Transverse colon (tissue), 4 donors: ENCODE results near the gene AGMO. TPM values are rescaled to one million over a fixed set of nuclear protein-coding genes. Genes with fewer than 3 reads are reported as not detected.

Experiments
- DNase-seq: peaks from one replicate; pipeline ENCODE4 v3.0.0-alpha.2; 2019
- H3K27ac ChIP-seq, 4 donors: fragments of 200-600 bp; sonication (generic); 2 replicates each; pipeline ENCODE4 v1.5.1; 2016 to 2018; ENCODE audit warnings: inconsistent platforms in 4 of 4
- H3K27me3 ChIP-seq: fragments of 200-600 bp; sonication (generic); 2 replicates; pipeline ENCODE4 v1.5.1; 2017; ENCODE audit warnings: inconsistent platforms
- H3K36me3 ChIP-seq, 4 donors: fragments of 200-600 bp; sonication (generic); 2 replicates each; pipeline ENCODE4 v1.5.1; 2017 to 2019; ENCODE audit warnings: inconsistent platforms in 4 of 4
- H3K4me1 ChIP-seq, 4 donors: fragments of 200-600 bp; sonication (generic); 2 replicates each; pipeline ENCODE4 v1.5.1; 2017 to 2020; ENCODE audit warnings: inconsistent platforms in 4 of 4
- H3K4me3 ChIP-seq, 4 donors: fragments of 200-600 bp; sonication (generic); 1 replicate in 1 of 4; 2 replicates in 3 of 4; pipeline versions ENCODE4 v1.5.1 to v1.6.1; 2017 to 2019; ENCODE audit warnings: inconsistent platforms in 4 of 4
- H3K9me3 ChIP-seq, 2 donors: fragments of 200-600 bp; sonication (generic); 2 replicates each; pipeline ENCODE4 v1.5.1; 2017 to 2019; ENCODE audit warnings: inconsistent platforms in 2 of 2
- EP300 ChIP-seq: sonication (generic); formaldehyde crosslinking; IDR thresholded peaks from one replicate; pipeline ENCODE4 v1.6.1; 2017; ENCODE audit warnings: antibody characterized with exemption, low read depth
- POLR2A ChIP-seq: fragments of 450-650 bp; IDR thresholded peaks from one replicate; pipeline ENCODE4 v1.6.1; 2016; ENCODE audit warnings: antibody characterized with exemption, mild to moderate bottlenecking, moderate library complexity
- POLR2AphosphoS5 ChIP-seq, 3 donors: sonication (generic); formaldehyde crosslinking; IDR thresholded peaks; one replicate each; pipeline ENCODE4 v1.6.1; 2016; ENCODE audit warnings: antibody characterized with exemption in 3 of 3
- WGBS, 2 donors: methylation state at CpG; one replicate each; pipeline ENCODE4 v1.1.5; 2018; ENCODE audit warnings: low coverage in 1 of 2; 5-methylcytosine and 5-hydroxymethylcytosine counted together
- in situ Hi-C, 4 donors: fragments of 200-750 bp; cut with MboI; loops; one replicate each; pipeline versions ENCODE4 v1.15.0 to v1.15.1; 2017; ENCODE audit warnings: low sequenced_read_pairs in 3 of 4, low pct_ligation_motif_present in 1 of 4, low pct_unique_long_range_greater_than_20kb in 1 of 4
- intact Hi-C: fragments of 100-400 bp; cut with DNase I; formaldehyde crosslinking; loops from one replicate; pipeline ENCODE4 v1.15.1; 2023; ENCODE audit warnings: low total_unique reads
- total RNA-seq, 4 donors: library from RNA; depleted of rRNA; stranded (reverse); fragments of >200 nt; gene quantifications; one replicate each; pipeline ENCODE4 v1.1.0, GENCODE V29; 2016
- TF ChIP-seq, protein P1 (sequence below), 5 experiments: fragments of 200-600 bp in 3 of 5; fragments of 450-650 bp in 2 of 5; sonication (generic) in 3 of 5; IDR thresholded peaks; 1 replicate in 2 of 5; 2 replicates in 3 of 5; pipeline ENCODE4 v1.5.1; 2016 to 2017; ENCODE audit warnings: antibody characterized with exemption in 5 of 5, inconsistent platforms in 3 of 5, mild to moderate bottlenecking in 2 of 5, moderate library complexity in 1 of 5

Gene AGMO
- total RNA-seq, 4 donors from 2014 or later, result 1.5 to 5.7 (median 2.7) TPM; not detected in 1

DNA sequence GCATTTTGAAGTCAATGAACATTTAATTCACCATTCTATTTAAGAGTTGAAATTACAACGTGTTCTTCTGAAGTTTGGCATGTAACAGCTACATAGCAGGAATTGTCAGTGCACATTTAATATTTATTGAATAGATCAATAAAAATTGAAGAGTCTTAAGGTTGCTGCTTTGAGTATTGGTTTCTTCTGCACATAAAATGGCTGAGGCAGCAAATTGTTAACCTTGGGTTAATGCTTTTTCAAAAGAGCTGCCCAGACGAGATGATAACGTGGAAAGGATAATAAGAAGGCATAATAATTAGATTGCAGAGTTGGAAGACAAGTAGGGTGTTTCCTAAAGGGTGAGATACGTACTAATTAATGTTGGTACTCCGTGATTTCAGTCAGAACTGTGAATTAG is 203.7 kb downstream of the AGMO start:
- no peaks in the 10 kb centered on the region for H3K9me3 ChIP-seq
- TF ChIP-seq POLR2A (no peak), EP300 (no peak), POLR2AphosphoS5 (IDR thresholded peaks at IDR 0.05) (no peak)
- TF ChIP-seq, protein P1, sequence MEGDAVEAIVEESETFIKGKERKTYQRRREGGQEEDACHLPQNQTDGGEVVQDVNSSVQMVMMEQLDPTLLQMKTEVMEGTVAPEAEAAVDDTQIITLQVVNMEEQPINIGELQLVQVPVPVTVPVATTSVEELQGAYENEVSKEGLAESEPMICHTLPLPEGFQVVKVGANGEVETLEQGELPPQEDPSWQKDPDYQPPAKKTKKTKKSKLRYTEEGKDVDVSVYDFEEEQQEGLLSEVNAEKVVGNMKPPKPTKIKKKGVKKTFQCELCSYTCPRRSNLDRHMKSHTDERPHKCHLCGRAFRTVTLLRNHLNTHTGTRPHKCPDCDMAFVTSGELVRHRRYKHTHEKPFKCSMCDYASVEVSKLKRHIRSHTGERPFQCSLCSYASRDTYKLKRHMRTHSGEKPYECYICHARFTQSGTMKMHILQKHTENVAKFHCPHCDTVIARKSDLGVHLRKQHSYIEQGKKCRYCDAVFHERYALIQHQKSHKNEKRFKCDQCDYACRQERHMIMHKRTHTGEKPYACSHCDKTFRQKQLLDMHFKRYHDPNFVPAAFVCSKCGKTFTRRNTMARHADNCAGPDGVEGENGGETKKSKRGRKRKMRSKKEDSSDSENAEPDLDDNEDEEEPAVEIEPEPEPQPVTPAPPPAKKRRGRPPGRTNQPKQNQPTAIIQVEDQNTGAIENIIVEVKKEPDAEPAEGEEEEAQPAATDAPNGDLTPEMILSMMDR (IDR thresholded peaks at IDR 0.05), result no peak
- no peak overlapping the region for H3K4me3 ChIP-seq
- H3K4me1 ChIP-seq, result no peaks in the 10 kb centered on the region
- no peaks in the 10 kb centered on the region for H3K27me3 ChIP-seq
- H3K36me3 ChIP-seq, result no peaks in the 10 kb centered on the region
- 71 to 82% methylated on average over 3 to 5 of the region's 5 CpGs for WGBS, 2 donors
- no peak for DNase-seq
- in situ Hi-C loops, result no loop called here
- intact Hi-C loops, result loop anchor here (5.0 kb wide), 1 partner anchor 284 kb away; no protein-coding TSS in a partner anchor
- no peak overlapping the region for H3K27ac ChIP-seq

DNA sequence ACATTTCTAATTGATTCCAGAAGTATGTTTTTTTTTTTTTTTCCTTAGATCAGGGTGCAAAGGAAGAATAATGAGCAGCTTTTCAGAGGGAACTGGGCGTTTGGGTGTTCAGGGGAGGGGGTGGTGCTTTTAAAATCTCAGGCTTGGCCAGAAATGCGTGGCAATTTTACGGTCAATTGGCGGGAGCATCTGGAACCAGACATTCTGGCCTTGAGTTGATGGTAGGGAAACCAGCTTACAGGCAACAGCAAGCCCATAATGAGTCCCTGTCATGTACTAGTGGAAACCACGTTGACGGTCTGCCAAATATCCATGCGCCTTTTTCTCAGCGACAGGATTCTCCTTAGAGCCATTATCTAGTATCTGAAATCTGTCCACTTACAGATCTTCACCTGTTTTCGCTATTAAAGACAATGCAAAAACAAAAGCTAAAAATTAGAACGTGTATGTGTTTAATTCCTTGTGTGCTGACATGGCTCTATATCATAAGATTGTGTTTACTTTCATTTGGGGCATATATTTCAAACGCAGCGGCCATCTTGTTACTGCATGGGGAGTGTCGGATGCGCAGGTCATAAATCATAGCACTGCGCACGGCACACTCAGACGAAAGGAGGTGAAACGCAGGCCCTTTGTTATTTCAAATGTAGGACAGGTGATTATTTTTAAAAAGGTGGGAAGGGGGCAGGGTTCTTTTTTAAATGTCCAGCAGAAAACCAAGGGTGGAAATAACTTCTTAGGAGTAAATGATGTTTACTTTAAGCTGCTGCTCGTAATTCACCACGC is 209.2 kb downstream of the AGMO start:
- DNase-seq, result no peak
- in situ Hi-C loops, result no loop called here
- H3K36me3 ChIP-seq, result no peaks in the 10 kb centered on the region
- TF ChIP-seq POLR2AphosphoS5 (IDR thresholded peaks at IDR 0.05), result no peak
- TF ChIP-seq POLR2A, result no peak
- TF ChIP-seq, protein P1 (IDR thresholded peaks at IDR 0.05), result no peak
- TF ChIP-seq EP300, result no peak
- WGBS, 2 donors, result 84 to 88% methylated on average over 18 to 20 of the region's 20 CpGs
- intact Hi-C loops, result no loop called here
- H3K9me3 ChIP-seq, result no peaks in the 10 kb centered on the region
- no peak overlapping the region for H3K27ac ChIP-seq
- H3K4me1 ChIP-seq, result no peaks in the 10 kb centered on the region
- H3K4me3 ChIP-seq, result no peak overlapping the region
- no peaks in the 10 kb centered on the region for H3K27me3 ChIP-seq

DNA sequence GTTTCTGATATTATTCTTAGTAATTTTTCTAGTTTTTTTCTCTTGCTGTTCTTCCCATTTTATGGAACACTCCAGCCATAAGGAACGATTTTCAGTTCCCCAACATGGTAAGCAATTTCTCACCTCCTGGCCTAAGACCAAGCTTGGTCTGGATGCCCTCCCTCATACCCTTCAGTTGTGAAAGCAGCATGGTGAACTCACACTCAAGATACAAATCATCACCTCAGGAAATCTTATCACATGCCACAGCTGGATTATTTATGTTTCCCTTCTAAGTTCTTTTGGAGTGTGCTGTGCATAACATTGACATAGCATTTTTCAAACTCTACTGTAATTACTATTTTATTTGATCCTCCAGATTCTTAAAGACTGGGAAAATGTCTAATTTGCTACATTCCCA is 216.6 kb downstream of the AGMO start:
- Histone ChIP-seq H3K4me1 (no peaks in the 10 kb centered on the region), H3K27me3 (no peaks in the 10 kb centered on the region), H3K27ac (no peak overlapping the region), H3K4me3 (no peak overlapping the region), H3K9me3 (no peaks in the 10 kb centered on the region), H3K36me3 (no peaks in the 10 kb centered on the region)
- TF ChIP-seq EP300 (no peak), POLR2AphosphoS5 (IDR thresholded peaks at IDR 0.05) (no peak), POLR2A (no peak)
- TF ChIP-seq, protein P1 (IDR thresholded peaks at IDR 0.05), result no peak
- DNase-seq, result no peak
- in situ Hi-C loops, result no loop called here
- intact Hi-C loops, result no loop called here
- 33 to 50% methylated on average over 1 of the region's 1 CpG for WGBS, 2 donors

GRCh38 chr7:15341817-15342216 is 220.0 kb downstream of the AGMO start:
- Histone ChIP-seq H3K4me3 (no peak overlapping the region), H3K4me1 (no peaks in the 10 kb centered on the region), H3K27ac (no peak overlapping the region), H3K9me3 (peaks cover 0 to 6% of the 10 kb centered on the region in 2 donors), H3K36me3 (no peaks in the 10 kb centered on the region), H3K27me3 (no peaks in the 10 kb centered on the region)
- intact Hi-C loops, result no loop called here
- WGBS, 2 donors, result 59 to 83% methylated on average over 1 to 4 of the region's 4 CpGs
- TF ChIP-seq, protein P1 (IDR thresholded peaks at IDR 0.05), result no peak
- no peak for TF ChIP-seq EP300
- TF ChIP-seq POLR2A, result no peak
- no peak for TF ChIP-seq POLR2AphosphoS5 (IDR thresholded peaks at IDR 0.05)
- DNase-seq, result no peak
- in situ Hi-C loops, result no loop called here
